Measurements from ENCODE around the gene ZBED6.

ZBED6 gene

GRCh38 chr1:203763505-203763904 is 31.9 kb upstream of the ZBED6 start:
- H3K27me3 ChIP-seq (replicated peaks; ENCODE audit: control insufficient read depth, insufficient read depth, low read length, poor library complexity, severe bottlenecking) = no peaks in the 10 kb centered on the region
- peak overlapping the region; percentile 87 for H3K27ac ChIP-seq (ENCODE audit: insufficient read depth, low read length, poor library complexity, severe bottlenecking)
- H3K4me3 ChIP-seq (ENCODE audit: insufficient read depth, low read depth, low read length, poor library complexity, severe bottlenecking) = no peak overlapping the region
- H3K36me3 ChIP-seq (ENCODE audit: control insufficient read depth, insufficient read depth, low read length) = no peaks in the 10 kb centered on the region
- no peaks in the 10 kb centered on the region for H3K9me3 ChIP-seq (ENCODE audit: control insufficient read depth, low read length)
- DNase-seq = no peak
- H3K4me1 ChIP-seq (ENCODE audit: control insufficient read depth, insufficient read depth, low read length, poor library complexity, severe bottlenecking) = peaks cover 16% of the 10 kb centered on the region

- peak overlapping the region; percentile 87 for H3K27ac ChIP-seq (ENCODE audit: insufficient read depth, low read length, poor library complexity, severe bottlenecking)
- peaks cover 20% of the 10 kb centered on the region for H3K4me1 ChIP-seq (ENCODE audit: control insufficient read depth, insufficient read depth, low read length, poor library complexity, severe bottlenecking)
- no peaks in the 10 kb centered on the region for H3K9me3 ChIP-seq (ENCODE audit: control insufficient read depth, low read length)
- H3K36me3 ChIP-seq (ENCODE audit: control insufficient read depth, insufficient read depth, low read length) = no peaks in the 10 kb centered on the region
- H3K4me3 ChIP-seq (ENCODE audit: insufficient read depth, low read depth, low read length, poor library complexity, severe bottlenecking) = peak overlapping the region; percentile 54
- no peak for DNase-seq
- no peaks in the 10 kb centered on the region for H3K27me3 ChIP-seq (replicated peaks; ENCODE audit: control insufficient read depth, insufficient read depth, low read length, poor library complexity, severe bottlenecking)
These were observed 31.1 kb upstream of the ZBED6 start for GRCh38 chr1:203764105-203765028.

GRCh38 chr1:203765029-203765837 is 30.2 kb upstream of the ZBED6 start, which contains the start of gene LAX1:
Gene LAX1 (plus strand): TSS chr1:203765183. CDS start chr1:203765566, 383 bp downstream.
- Histone ChIP-seq H3K9me3 (ENCODE audit: control insufficient read depth, low read length) (no peaks in the 10 kb centered on the region), H3K36me3 (ENCODE audit: control insufficient read depth, insufficient read depth, low read length) (no peaks in the 10 kb centered on the region), H3K27ac (ENCODE audit: insufficient read depth, low read length, poor library complexity, severe bottlenecking) (peak within 1 kb of the TSS; percentile 87), H3K4me3 (ENCODE audit: insufficient read depth, low read depth, low read length, poor library complexity, severe bottlenecking) (peak within 1 kb of the TSS; percentile 54), H3K4me1 (ENCODE audit: control insufficient read depth, insufficient read depth, low read length, poor library complexity, severe bottlenecking) (peaks cover 20% of the 10 kb centered on the region), H3K27me3 (replicated peaks; ENCODE audit: control insufficient read depth, insufficient read depth, low read length, poor library complexity, severe bottlenecking) (no peaks in the 10 kb centered on the region)
- peak; percentile 56 to 69 (median 68) for DNase-seq

- no peaks in the 10 kb centered on the region for H3K27me3 ChIP-seq (replicated peaks; ENCODE audit: control insufficient read depth, insufficient read depth, low read length, poor library complexity, severe bottlenecking)
- no peak for DNase-seq
- no peak overlapping the region for H3K27ac ChIP-seq (ENCODE audit: insufficient read depth, low read length, poor library complexity, severe bottlenecking)
- peaks cover 26% of the 10 kb centered on the region for H3K36me3 ChIP-seq (ENCODE audit: control insufficient read depth, insufficient read depth, low read length)
- H3K9me3 ChIP-seq (ENCODE audit: control insufficient read depth, low read length) = no peaks in the 10 kb centered on the region
- peaks cover 20% of the 10 kb centered on the region for H3K4me1 ChIP-seq (ENCODE audit: control insufficient read depth, insufficient read depth, low read length, poor library complexity, severe bottlenecking)
- no peak overlapping the region for H3K4me3 ChIP-seq (ENCODE audit: insufficient read depth, low read depth, low read length, poor library complexity, severe bottlenecking)
These were observed 27.2 kb upstream of the ZBED6 start for GRCh38 chr1:203768256-203768655.

- Histone ChIP-seq H3K36me3 (ENCODE audit: control insufficient read depth, insufficient read depth, low read length) (peaks cover 39% of the 10 kb centered on the region), H3K4me3 (ENCODE audit: insufficient read depth, low read depth, low read length, poor library complexity, severe bottlenecking) (no peak overlapping the region), H3K27ac (ENCODE audit: insufficient read depth, low read length, poor library complexity, severe bottlenecking) (no peak overlapping the region), H3K27me3 (replicated peaks; ENCODE audit: control insufficient read depth, insufficient read depth, low read length, poor library complexity, severe bottlenecking) (no peaks in the 10 kb centered on the region), H3K4me1 (ENCODE audit: control insufficient read depth, insufficient read depth, low read length, poor library complexity, severe bottlenecking) (peaks cover 9% of the 10 kb centered on the region), H3K9me3 (ENCODE audit: control insufficient read depth, low read length) (no peaks in the 10 kb centered on the region)
- DNase-seq = no peak
These were observed 25.7 kb upstream of the ZBED6 start for GRCh38 chr1:203769505-203770343.

- H3K4me1 ChIP-seq (ENCODE audit: control insufficient read depth, insufficient read depth, low read length, poor library complexity, severe bottlenecking) = peaks cover 9% of the 10 kb centered on the region
- no peaks in the 10 kb centered on the region for H3K9me3 ChIP-seq (ENCODE audit: control insufficient read depth, low read length)
These were observed 23.5 kb upstream of the ZBED6 start for GRCh38 chr1:203771901-203772301.

GRCh38 chr1:203772836-203773235 is 22.6 kb upstream of the ZBED6 start:
- H3K4me1 ChIP-seq (ENCODE audit: control insufficient read depth, insufficient read depth, low read length, poor library complexity, severe bottlenecking) = peaks cover 9% of the 10 kb centered on the region
- no peak for DNase-seq
- peaks cover 48% of the 10 kb centered on the region for H3K36me3 ChIP-seq (ENCODE audit: control insufficient read depth, insufficient read depth, low read length)
- no peak overlapping the region for H3K4me3 ChIP-seq (ENCODE audit: insufficient read depth, low read depth, low read length, poor library complexity, severe bottlenecking)
- H3K27ac ChIP-seq (ENCODE audit: insufficient read depth, low read length, poor library complexity, severe bottlenecking) = no peak overlapping the region
- H3K27me3 ChIP-seq (replicated peaks; ENCODE audit: control insufficient read depth, insufficient read depth, low read length, poor library complexity, severe bottlenecking) = no peaks in the 10 kb centered on the region
- no peaks in the 10 kb centered on the region for H3K9me3 ChIP-seq (ENCODE audit: control insufficient read depth, low read length)

More at GRCh38 chr1:203771901-203772301, 23.5 kb upstream of the ZBED6 start:
- Histone ChIP-seq H3K27me3 (replicated peaks; ENCODE audit: control insufficient read depth, insufficient read depth, low read length, poor library complexity, severe bottlenecking) (no peaks in the 10 kb centered on the region), H3K36me3 (ENCODE audit: control insufficient read depth, insufficient read depth, low read length) (peaks cover 48% of the 10 kb centered on the region), H3K4me3 (ENCODE audit: insufficient read depth, low read depth, low read length, poor library complexity, severe bottlenecking) (no peak overlapping the region), H3K27ac (ENCODE audit: insufficient read depth, low read length, poor library complexity, severe bottlenecking) (no peak overlapping the region)
- no peak for DNase-seq

- no peak for DNase-seq
- Histone ChIP-seq H3K27ac (ENCODE audit: insufficient read depth, low read length, poor library complexity, severe bottlenecking) (no peak overlapping the region), H3K36me3 (ENCODE audit: control insufficient read depth, insufficient read depth, low read length) (peaks cover 36% of the 10 kb centered on the region), H3K9me3 (ENCODE audit: control insufficient read depth, low read length) (no peaks in the 10 kb centered on the region), H3K27me3 (replicated peaks; ENCODE audit: control insufficient read depth, insufficient read depth, low read length, poor library complexity, severe bottlenecking) (no peaks in the 10 kb centered on the region), H3K4me3 (ENCODE audit: insufficient read depth, low read depth, low read length, poor library complexity, severe bottlenecking) (no peak overlapping the region), H3K4me1 (ENCODE audit: control insufficient read depth, insufficient read depth, low read length, poor library complexity, severe bottlenecking) (no peaks in the 10 kb centered on the region)
These were observed 18.8 kb upstream of the ZBED6 start for GRCh38 chr1:203776636-203777035.

GRCh38 chr1:203777596-203777995 is 17.8 kb upstream of the ZBED6 start:
- Histone ChIP-seq H3K4me1 (ENCODE audit: control insufficient read depth, insufficient read depth, low read length, poor library complexity, severe bottlenecking) (no peaks in the 10 kb centered on the region), H3K27me3 (replicated peaks; ENCODE audit: control insufficient read depth, insufficient read depth, low read length, poor library complexity, severe bottlenecking) (no peaks in the 10 kb centered on the region), H3K27ac (ENCODE audit: insufficient read depth, low read length, poor library complexity, severe bottlenecking) (no peak overlapping the region), H3K9me3 (ENCODE audit: control insufficient read depth, low read length) (no peaks in the 10 kb centered on the region), H3K36me3 (ENCODE audit: control insufficient read depth, insufficient read depth, low read length) (peaks cover 29% of the 10 kb centered on the region), H3K4me3 (ENCODE audit: insufficient read depth, low read depth, low read length, poor library complexity, severe bottlenecking) (no peak overlapping the region)
- DNase-seq = no peak
